Measurements from ENCODE around the gene DENND4C.
"Not testable (repeated sequence)": the region's sequence is repeated elsewhere in the genome, so short reads cannot be mapped to it uniquely, and the experiment has no call there.

DENND4C gene

DNA sequence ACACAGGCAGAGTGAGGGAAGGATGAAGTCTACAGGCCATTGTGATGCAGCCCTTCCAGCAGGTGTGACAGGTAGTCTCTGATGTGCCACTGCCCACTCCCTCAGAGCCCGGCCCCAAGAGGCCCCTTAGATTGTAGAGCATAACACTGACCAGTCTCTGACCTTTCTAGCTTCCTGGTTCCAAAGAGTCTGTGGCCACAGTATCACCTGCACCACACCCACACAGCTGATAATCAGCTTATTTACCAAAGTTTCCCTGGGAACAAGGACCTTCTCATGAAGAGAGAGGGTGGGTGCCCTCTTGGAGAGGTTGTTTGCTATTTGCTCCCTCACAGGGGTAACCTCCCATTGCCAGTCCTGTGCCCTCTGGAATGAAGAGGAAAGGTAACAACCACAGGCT, 167.4 kb downstream of the DENND4C start:
- Histone ChIP-seq H3K27me3 (replicated peaks; ENCODE audit: insufficient read depth, low read length) (no peaks in the 10 kb centered on the region), H3K9me3 (replicated peaks; ENCODE audit: insufficient read depth, low read length) (no peaks in the 10 kb centered on the region), H4K20me1 (ENCODE audit: insufficient read depth, low read length) (no peaks in the 10 kb centered on the region), H3K4me1 (ENCODE audit: low read length) (no peaks in the 10 kb centered on the region), H3K4me2 (ENCODE audit: low read depth, low read length) (no peak overlapping the region), H3K9me2 (replicated peaks; ENCODE audit: insufficient read depth, low read length) (no peaks in the 10 kb centered on the region), H3F3A (ENCODE audit: insufficient read depth, low read length) (no peaks in the 10 kb centered on the region), H3K79me2 (ENCODE audit: low read length) (no peaks in the 10 kb centered on the region), H3K4me3 (ENCODE audit: low read length) (no peak overlapping the region), H3K27ac (ENCODE audit: low read length) (no peak overlapping the region), H3K9ac (ENCODE audit: low read length) (no peak overlapping the region), H2AFZ (ENCODE audit: low read length) (no peak overlapping the region), H3K36me3 (replicated peaks; ENCODE audit: insufficient read depth, low read length) (no peaks in the 10 kb centered on the region)
- TF ChIP-seq EZH2phosphoT487 (IDR thresholded peaks at IDR 0.05; ENCODE audit: low read length): no peak
- no peak for TF ChIP-seq EZH2 (optimal IDR thresholded peaks at IDR 0.05; ENCODE audit: low read depth, low read length)
- TF ChIP-seq, protein P1, sequence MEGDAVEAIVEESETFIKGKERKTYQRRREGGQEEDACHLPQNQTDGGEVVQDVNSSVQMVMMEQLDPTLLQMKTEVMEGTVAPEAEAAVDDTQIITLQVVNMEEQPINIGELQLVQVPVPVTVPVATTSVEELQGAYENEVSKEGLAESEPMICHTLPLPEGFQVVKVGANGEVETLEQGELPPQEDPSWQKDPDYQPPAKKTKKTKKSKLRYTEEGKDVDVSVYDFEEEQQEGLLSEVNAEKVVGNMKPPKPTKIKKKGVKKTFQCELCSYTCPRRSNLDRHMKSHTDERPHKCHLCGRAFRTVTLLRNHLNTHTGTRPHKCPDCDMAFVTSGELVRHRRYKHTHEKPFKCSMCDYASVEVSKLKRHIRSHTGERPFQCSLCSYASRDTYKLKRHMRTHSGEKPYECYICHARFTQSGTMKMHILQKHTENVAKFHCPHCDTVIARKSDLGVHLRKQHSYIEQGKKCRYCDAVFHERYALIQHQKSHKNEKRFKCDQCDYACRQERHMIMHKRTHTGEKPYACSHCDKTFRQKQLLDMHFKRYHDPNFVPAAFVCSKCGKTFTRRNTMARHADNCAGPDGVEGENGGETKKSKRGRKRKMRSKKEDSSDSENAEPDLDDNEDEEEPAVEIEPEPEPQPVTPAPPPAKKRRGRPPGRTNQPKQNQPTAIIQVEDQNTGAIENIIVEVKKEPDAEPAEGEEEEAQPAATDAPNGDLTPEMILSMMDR (IDR thresholded peaks at IDR 0.05; ENCODE audit: low read length): no peak
- DNase-seq: no peak

DNA sequence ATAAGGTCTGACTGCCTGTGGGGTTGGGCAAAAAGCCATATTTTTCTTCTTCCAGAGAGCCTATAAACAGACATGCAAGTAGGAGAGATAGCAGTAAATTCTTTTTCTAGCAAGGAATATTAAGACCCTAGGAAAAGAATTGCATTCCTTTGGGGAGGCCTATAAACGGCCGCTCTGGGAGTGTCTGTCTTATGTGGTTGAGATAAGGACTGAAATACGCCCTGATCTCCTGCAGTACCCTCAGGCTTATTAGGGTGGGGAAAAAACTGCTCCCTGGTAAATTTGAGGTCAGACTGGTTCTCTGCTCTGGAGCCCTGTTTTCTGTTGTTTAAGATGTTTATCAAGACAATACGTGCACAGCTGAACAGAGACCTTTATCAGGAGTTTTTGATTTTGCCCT, 172.7 kb downstream of the DENND4C start:
- not testable (repeated sequence) for H3K9me2 ChIP-seq (replicated peaks; ENCODE audit: insufficient read depth, low read length); DNase-seq

DNA sequence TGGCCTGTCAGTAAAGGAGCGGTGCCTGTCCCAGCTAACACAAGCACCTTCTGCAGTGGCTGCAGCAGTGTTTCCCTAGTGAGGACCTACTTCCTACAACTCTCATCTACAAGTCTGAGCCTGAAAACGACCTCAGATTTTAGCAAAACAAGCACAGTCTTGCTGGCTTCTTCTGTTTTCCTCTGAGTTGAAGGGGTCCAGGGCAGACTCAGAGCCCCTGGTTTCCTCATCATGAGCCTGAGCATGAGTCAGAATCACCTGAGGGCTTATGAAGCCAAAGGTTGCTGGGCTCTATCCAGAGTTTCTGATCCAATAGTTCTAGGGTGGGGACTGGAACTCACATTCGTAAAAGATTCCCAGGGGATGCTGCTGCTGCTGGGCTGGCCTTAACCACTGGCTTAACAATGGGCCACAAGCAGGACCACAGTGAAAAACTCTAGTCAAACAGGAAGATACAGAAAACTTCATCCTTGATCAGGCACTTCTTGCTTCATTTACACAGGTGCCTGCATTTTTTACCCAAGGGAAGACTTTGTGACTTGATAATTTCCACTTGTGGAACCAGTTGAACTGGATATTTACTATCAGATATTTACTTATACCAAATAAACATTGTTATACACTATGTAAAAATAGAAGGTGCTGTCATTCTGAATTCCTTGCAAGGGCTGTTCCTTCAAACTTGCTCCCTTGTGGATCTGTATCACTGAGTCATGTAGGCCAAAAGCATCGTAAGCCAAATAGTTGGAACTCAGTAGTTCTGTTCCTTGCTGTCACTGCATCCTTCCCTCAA, 174.0 kb downstream of the DENND4C start:
- Histone ChIP-seq H3K27me3 (replicated peaks; ENCODE audit: insufficient read depth, low read length) (no peaks in the 10 kb centered on the region), H3K9me3 (replicated peaks; ENCODE audit: insufficient read depth, low read length) (no peaks in the 10 kb centered on the region), H2AFZ (ENCODE audit: low read length) (no peak overlapping the region), H3K79me2 (ENCODE audit: low read length) (no peaks in the 10 kb centered on the region), H3K27ac (ENCODE audit: low read length) (no peak overlapping the region), H3K4me1 (ENCODE audit: low read length) (no peaks in the 10 kb centered on the region), H3K9ac (ENCODE audit: low read length) (no peak overlapping the region), H3F3A (ENCODE audit: insufficient read depth, low read length) (no peaks in the 10 kb centered on the region), H3K9me2 (replicated peaks; ENCODE audit: insufficient read depth, low read length) (no peaks in the 10 kb centered on the region), H4K20me1 (ENCODE audit: insufficient read depth, low read length) (no peaks in the 10 kb centered on the region), H3K4me2 (ENCODE audit: low read depth, low read length) (no peak overlapping the region), H3K4me3 (ENCODE audit: low read length) (no peak overlapping the region), H3K36me3 (replicated peaks; ENCODE audit: insufficient read depth, low read length) (no peaks in the 10 kb centered on the region)
- TF ChIP-seq, protein P1 (IDR thresholded peaks at IDR 0.05; ENCODE audit: low read length): no peak
- TF ChIP-seq EZH2phosphoT487 (IDR thresholded peaks at IDR 0.05; ENCODE audit: low read length): no peak
- TF ChIP-seq EZH2 (optimal IDR thresholded peaks at IDR 0.05; ENCODE audit: low read depth, low read length): no peak
- DNase-seq: no peak

More for the DNA sequence above, 172.7 kb downstream of the DENND4C start:
- not testable (repeated sequence) for H3K79me2 ChIP-seq (ENCODE audit: low read length); H3K27me3 ChIP-seq (replicated peaks; ENCODE audit: insufficient read depth, low read length); H3K36me3 ChIP-seq (replicated peaks; ENCODE audit: insufficient read depth, low read length); H3K9ac ChIP-seq (ENCODE audit: low read length); H4K20me1 ChIP-seq (ENCODE audit: insufficient read depth, low read length); H3K4me2 ChIP-seq (ENCODE audit: low read depth, low read length); H3K4me1 ChIP-seq (ENCODE audit: low read length); H2AFZ ChIP-seq (ENCODE audit: low read length); H3K4me3 ChIP-seq (ENCODE audit: low read length); H3F3A ChIP-seq (ENCODE audit: insufficient read depth, low read length); H3K9me3 ChIP-seq (replicated peaks; ENCODE audit: insufficient read depth, low read length); H3K27ac ChIP-seq (ENCODE audit: low read length)

DNA sequence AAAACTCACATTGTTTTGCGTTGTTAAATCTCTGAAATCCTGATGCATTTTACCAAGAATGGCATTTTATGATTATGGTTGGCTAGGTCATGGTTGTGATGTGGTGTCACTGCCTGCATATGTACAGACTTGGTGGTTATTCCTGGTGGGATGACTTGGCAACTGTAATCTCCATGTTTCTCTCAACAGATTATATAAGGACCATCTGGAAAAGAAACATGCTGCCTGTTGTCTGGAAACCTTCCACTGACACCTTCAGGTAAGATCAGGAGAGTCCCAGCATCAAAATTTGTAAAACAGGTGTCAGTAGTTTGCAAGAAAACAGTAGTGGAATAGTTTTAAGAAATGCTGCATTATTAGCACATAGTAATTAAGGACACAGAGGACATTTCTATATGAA, 175.3 kb downstream of the DENND4C start:
- TF ChIP-seq EZH2phosphoT487 (IDR thresholded peaks at IDR 0.05; ENCODE audit: low read length): no peak
- H3F3A ChIP-seq (ENCODE audit: insufficient read depth, low read length): no peaks in the 10 kb centered on the region
- no peak overlapping the region for H3K27ac ChIP-seq (ENCODE audit: low read length)
- H3K27me3 ChIP-seq (replicated peaks; ENCODE audit: insufficient read depth, low read length): no peaks in the 10 kb centered on the region
- no peaks in the 10 kb centered on the region for H4K20me1 ChIP-seq (ENCODE audit: insufficient read depth, low read length)
- no peaks in the 10 kb centered on the region for H3K4me1 ChIP-seq (ENCODE audit: low read length)
- H2AFZ ChIP-seq (ENCODE audit: low read length): no peak overlapping the region
- no peak overlapping the region for H3K4me3 ChIP-seq (ENCODE audit: low read length)
- H3K9me2 ChIP-seq (replicated peaks; ENCODE audit: insufficient read depth, low read length): no peaks in the 10 kb centered on the region
- H3K9me3 ChIP-seq (replicated peaks; ENCODE audit: insufficient read depth, low read length): no peaks in the 10 kb centered on the region
- H3K79me2 ChIP-seq (ENCODE audit: low read length): no peaks in the 10 kb centered on the region
- H3K4me2 ChIP-seq (ENCODE audit: low read depth, low read length): no peak overlapping the region
- no peaks in the 10 kb centered on the region for H3K36me3 ChIP-seq (replicated peaks; ENCODE audit: insufficient read depth, low read length)
- DNase-seq: no peak
- H3K9ac ChIP-seq (ENCODE audit: low read length): no peak overlapping the region
